ENCODE measurements around the gene KCNF1. TPM values are rescaled to one million over a fixed set of nuclear protein-coding genes. Genes with fewer than 3 reads are reported as not detected.
A peak's percentile ranks its signal among the peaks of the same experiment; 100 is the strongest.

Gene KCNF1
- total RNA-seq, 1 donor from 2014 or later = 1.6 TPM

- Mint-ChIP-seq H3K4me3 (ENCODE audit: unreplicated experiment) (no peak overlapping the region), H3K9me3 (ENCODE audit: unreplicated experiment) (peaks cover 13% of the 10 kb centered on the region), H3K27ac (ENCODE audit: unreplicated experiment) (no peak overlapping the region), H3K36me3 (ENCODE audit: low read depth, unreplicated experiment) (no peaks in the 10 kb centered on the region), H3K4me1 (ENCODE audit: low read depth, unreplicated experiment) (peaks cover 2% of the 10 kb centered on the region), H3K27me3 (ENCODE audit: low read depth, unreplicated experiment) (peaks cover 3% of the 10 kb centered on the region)
- Histone ChIP-seq H3K4me1 (ENCODE audit: insufficient read depth, low read length) (no peaks in the 10 kb centered on the region), H3K4me3 (ENCODE audit: insufficient read depth, low read depth, low read length) (no peak overlapping the region), H4K20me1 (ENCODE audit: insufficient read depth, low read length) (no peaks in the 10 kb centered on the region), H3K4me2 (ENCODE audit: low read length) (no peak overlapping the region), H3K79me2 (ENCODE audit: insufficient read depth, low read length) (no peaks in the 10 kb centered on the region), H3K27me3 (ENCODE audit: insufficient read depth, low read length) (no peaks in the 10 kb centered on the region), H3K9me3 (ENCODE audit: insufficient read depth, low read depth, low read length) (no peaks in the 10 kb centered on the region), H3K27ac (ENCODE audit: low read depth, low read length) (no peak overlapping the region), H2AFZ (ENCODE audit: low read depth, low read length) (no peak overlapping the region), H3K9ac (ENCODE audit: low read length) (no peak overlapping the region), H3K36me3 (ENCODE audit: insufficient read depth, low read length) (no peaks in the 10 kb centered on the region)
- DNase-seq (ENCODE audit: low read depth) = no peak
- TF ChIP-seq CTCF (IDR thresholded peaks at IDR 0.05; ENCODE audit: insufficient read depth, low read depth, low read length) (no peak), EZH2 (IDR thresholded peaks at IDR 0.05; ENCODE audit: insufficient read depth, low read length) (no peak)
- no peak for FAIRE-seq
These were observed 34.8 kb upstream of the KCNF1 start for GRCh38 chr2:10876963-10877362.

- TF ChIP-seq EZH2 (IDR thresholded peaks at IDR 0.05; ENCODE audit: insufficient read depth, low read length) = no peak
- TF ChIP-seq CTCF (IDR thresholded peaks at IDR 0.05; ENCODE audit: insufficient read depth, low read depth, low read length) = no peak
- no peaks in the 10 kb centered on the region for H3K36me3 Mint-ChIP-seq (ENCODE audit: low read depth, unreplicated experiment)
These were observed 34.1 kb upstream of the KCNF1 start for GRCh38 chr2:10877651-10878111.

GRCh38 chr2:10878268-10878915 is 33.3 kb upstream of the KCNF1 start:
- H3K27ac ChIP-seq (ENCODE audit: low read depth, low read length) = no peak overlapping the region
- Mint-ChIP-seq H3K36me3 (ENCODE audit: low read depth, unreplicated experiment) (no peaks in the 10 kb centered on the region), H3K9me3 (ENCODE audit: unreplicated experiment) (peaks cover 5% of the 10 kb centered on the region), H3K27ac (ENCODE audit: unreplicated experiment) (no peak overlapping the region), H3K27me3 (ENCODE audit: low read depth, unreplicated experiment) (peaks cover 5% of the 10 kb centered on the region), H3K4me1 (ENCODE audit: low read depth, unreplicated experiment) (peaks cover 2% of the 10 kb centered on the region), H3K4me3 (ENCODE audit: unreplicated experiment) (no peak overlapping the region)
- DNase-seq (ENCODE audit: low read depth) (no peak), FAIRE-seq (no peak)
- H3K4me1 ChIP-seq (ENCODE audit: insufficient read depth, low read length) = no peaks in the 10 kb centered on the region
- H3K27me3 ChIP-seq (ENCODE audit: insufficient read depth, low read length) = no peaks in the 10 kb centered on the region
- no peak overlapping the region for H3K4me2 ChIP-seq (ENCODE audit: low read length)
- H4K20me1 ChIP-seq (ENCODE audit: insufficient read depth, low read length) = no peaks in the 10 kb centered on the region
- no peaks in the 10 kb centered on the region for H3K9me3 ChIP-seq (ENCODE audit: insufficient read depth, low read depth, low read length)
- no peak overlapping the region for H3K4me3 ChIP-seq (ENCODE audit: insufficient read depth, low read depth, low read length)
- TF ChIP-seq CTCF (IDR thresholded peaks at IDR 0.05; ENCODE audit: insufficient read depth, low read depth, low read length) (no peak), EZH2 (IDR thresholded peaks at IDR 0.05; ENCODE audit: insufficient read depth, low read length) (no peak)
- no peaks in the 10 kb centered on the region for H3K36me3 ChIP-seq (ENCODE audit: insufficient read depth, low read length)
- H3K9ac ChIP-seq (ENCODE audit: low read length) = no peak overlapping the region
- no peak overlapping the region for H2AFZ ChIP-seq (ENCODE audit: low read depth, low read length)
- H3K79me2 ChIP-seq (ENCODE audit: insufficient read depth, low read length) = no peaks in the 10 kb centered on the region

More at GRCh38 chr2:10877651-10878111, 34.1 kb upstream of the KCNF1 start:
- H3K27ac Mint-ChIP-seq (ENCODE audit: unreplicated experiment) = no peak overlapping the region
- no peak overlapping the region for H3K9ac ChIP-seq (ENCODE audit: low read length)
- no peak overlapping the region for H3K27ac ChIP-seq (ENCODE audit: low read depth, low read length)
- peak overlapping the region; percentile 27 for H2AFZ ChIP-seq (ENCODE audit: low read depth, low read length)
- no peaks in the 10 kb centered on the region for H3K4me1 ChIP-seq (ENCODE audit: insufficient read depth, low read length)
- peaks cover 2% of the 10 kb centered on the region for H3K4me1 Mint-ChIP-seq (ENCODE audit: low read depth, unreplicated experiment)
- H3K9me3 Mint-ChIP-seq (ENCODE audit: unreplicated experiment) = peaks cover 8% of the 10 kb centered on the region
- H3K79me2 ChIP-seq (ENCODE audit: insufficient read depth, low read length) = no peaks in the 10 kb centered on the region
- no peaks in the 10 kb centered on the region for H3K36me3 ChIP-seq (ENCODE audit: insufficient read depth, low read length)
- H3K4me2 ChIP-seq (ENCODE audit: low read length) = peak overlapping the region; percentile 36
- no peak for DNase-seq (ENCODE audit: low read depth)
- H4K20me1 ChIP-seq (ENCODE audit: insufficient read depth, low read length) = no peaks in the 10 kb centered on the region
- no peaks in the 10 kb centered on the region for H3K9me3 ChIP-seq (ENCODE audit: insufficient read depth, low read depth, low read length)
- peaks cover 3% of the 10 kb centered on the region for H3K27me3 Mint-ChIP-seq (ENCODE audit: low read depth, unreplicated experiment)
- FAIRE-seq = no peak
- no peak overlapping the region for H3K4me3 ChIP-seq (ENCODE audit: insufficient read depth, low read depth, low read length)
- no peak overlapping the region for H3K4me3 Mint-ChIP-seq (ENCODE audit: unreplicated experiment)
- H3K27me3 ChIP-seq (ENCODE audit: insufficient read depth, low read length) = no peaks in the 10 kb centered on the region
